Vagina (tissue), 2 donors: ENCODE measurements around the gene SEPTIN2.

ENCODE experiments used
- CTCF ChIP-seq, 3 experiments: fragments of 450-650 bp in 2 of 3; fragments of 200-600 bp in 1 of 3; sonication (generic) in 1 of 3; IDR thresholded peaks; one replicate each; pipeline ENCODE4 v1.5.1; 2017 to 2019; ENCODE audit warnings: antibody characterized with exemption in 3 of 3, mild to moderate bottlenecking in 2 of 3, moderate library complexity in 2 of 3
- POLR2AphosphoS5 ChIP-seq, 2 donors: sonication (generic); formaldehyde crosslinking; IDR thresholded peaks; one replicate each; pipeline ENCODE4 v1.9.0; 2017; ENCODE audit warnings: antibody characterized with exemption in 2 of 2, mild to moderate bottlenecking in 2 of 2, low read depth in 1 of 2; ENCODE audit not compliant: insufficient read depth in 1 of 2

GRCh38 chr2:241352227-241352626 lies 36.5 kb downstream of the SEPTIN2 start:
- TF ChIP-seq CTCF (IDR thresholded peaks at IDR 0.05): no peak
- TF ChIP-seq POLR2AphosphoS5 (IDR thresholded peaks at IDR 0.05; ENCODE audit: insufficient read depth in 1 of 2, low read depth in 1 of 2): no peak
